Measurements from ENCODE around the gene MAFG.

MAFG gene

DNA sequence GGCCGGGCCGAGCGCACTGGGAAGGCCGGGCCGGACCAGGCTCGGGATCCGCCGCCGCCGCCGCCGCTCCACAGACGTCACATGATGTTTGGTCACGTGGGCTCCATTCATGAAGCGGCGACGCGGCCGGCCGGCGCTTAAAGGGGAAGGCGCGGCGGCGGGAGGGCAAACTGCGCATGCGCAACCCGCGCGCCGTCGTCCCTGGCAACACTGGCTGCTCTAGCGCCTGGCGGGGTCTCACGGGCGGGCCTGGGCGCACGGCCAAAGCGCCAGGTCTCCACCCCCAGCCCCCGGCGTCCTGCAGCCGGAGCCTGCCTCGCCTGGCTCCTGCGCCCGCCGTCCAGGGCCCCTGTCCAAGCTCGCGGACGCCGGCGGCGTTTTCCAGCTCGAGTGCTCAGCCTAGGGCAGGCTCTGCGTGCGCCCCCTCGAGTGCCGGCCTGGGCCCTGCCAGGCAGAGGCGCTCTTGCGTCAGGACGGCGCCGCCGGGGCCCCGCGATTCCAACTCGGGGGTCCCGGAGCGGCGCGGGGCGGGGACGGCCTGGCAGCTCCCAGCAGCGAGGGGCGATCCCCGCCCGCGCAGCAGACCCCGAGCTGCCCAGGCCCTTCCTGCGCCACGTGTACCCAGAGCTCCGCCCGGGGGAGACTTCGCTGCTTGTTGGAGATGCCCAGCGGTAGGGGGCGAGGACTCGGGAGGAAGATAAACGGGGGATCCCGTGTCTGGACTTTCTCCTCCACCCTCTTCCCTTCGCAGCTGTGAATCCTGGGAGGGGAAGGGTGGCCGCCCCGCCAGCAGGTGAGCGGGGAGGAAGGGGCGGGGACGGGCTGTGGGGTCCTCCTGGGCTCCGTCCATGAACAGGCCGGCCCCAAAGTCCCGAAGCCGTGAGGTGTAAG lies at the start of gene MAFG:
Gene MAFG (minus strand): TSS at position 83 of the 891 bp plus-strand sequence. CDS start 4,550 bp downstream, outside the sequence.
- peak; percentile 85 for DNase-seq (ENCODE audit: low read depth)

GRCh38 chr17:81976332-81977210 lies 49.0 kb upstream of the MAFG start:
- DNase-seq (ENCODE audit: low read depth), result no peak

DNA sequence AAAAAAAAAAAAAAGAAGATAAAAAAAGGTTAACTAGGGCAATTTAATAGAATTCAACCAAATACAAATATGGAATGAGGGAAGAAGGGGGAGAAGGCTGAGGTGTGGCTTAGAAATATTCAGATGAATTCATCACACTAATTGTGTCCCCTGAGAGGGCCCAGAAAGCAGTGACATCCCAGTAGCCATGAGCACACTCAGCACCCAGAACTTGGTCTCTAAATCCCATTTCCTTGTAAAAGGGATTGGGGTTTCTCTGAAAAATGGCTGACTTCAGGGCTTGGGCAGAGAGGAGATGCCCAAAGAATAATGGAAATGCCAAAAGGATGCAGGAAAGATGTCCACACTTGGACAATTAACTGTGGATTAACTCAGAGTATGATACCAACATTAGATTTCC lies 45.9 kb upstream of the MAFG start:
- DNase-seq (ENCODE audit: low read depth), result no peak

DNA sequence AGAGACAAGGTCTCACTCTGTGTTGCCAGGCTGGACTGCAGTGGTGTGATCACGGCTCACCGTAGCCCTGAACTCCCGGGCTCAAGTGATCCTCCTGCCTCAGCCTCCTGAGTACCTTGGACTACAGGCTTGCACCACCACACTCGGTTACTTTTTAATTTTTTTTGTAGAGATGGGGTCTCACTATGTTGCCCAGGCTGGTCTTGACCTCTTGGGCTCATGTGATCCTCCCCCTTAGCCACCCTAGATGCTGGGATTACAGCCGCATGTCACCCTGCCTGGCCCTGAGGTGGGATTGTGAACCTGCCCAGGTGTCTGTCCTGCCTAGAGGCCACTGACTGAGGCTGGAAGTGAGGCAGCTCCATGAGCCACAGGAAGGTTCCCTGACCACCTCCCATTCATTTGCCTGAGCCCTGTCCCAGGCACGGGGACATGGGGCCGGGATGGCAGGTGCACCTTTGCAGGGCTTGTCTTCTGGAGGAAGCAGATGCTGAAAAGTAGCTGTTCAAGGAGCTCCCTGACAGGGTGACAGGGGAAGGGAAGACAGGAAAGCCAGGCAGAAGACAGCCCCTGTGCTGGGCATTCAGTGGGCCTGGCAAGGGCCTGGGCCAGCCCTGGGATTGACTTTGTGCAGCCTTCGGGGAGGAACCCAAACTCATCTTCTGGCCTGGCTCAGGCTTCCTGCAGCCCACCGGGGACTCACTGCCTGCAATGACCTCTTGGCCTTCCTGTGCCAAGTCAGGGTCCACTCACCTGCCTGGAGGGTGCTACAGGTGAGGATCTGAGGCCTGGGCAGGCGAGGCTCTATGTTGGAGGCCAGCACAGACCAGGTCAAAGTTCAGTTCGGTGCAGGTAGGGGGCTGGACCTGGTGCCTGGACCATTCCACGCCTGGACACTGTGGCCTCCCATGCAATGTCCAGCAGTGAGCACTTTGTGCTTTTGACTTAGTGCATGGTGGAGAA lies 41.6 kb upstream of the MAFG start:
- DNase-seq (ENCODE audit: low read depth), result no peak

DNA sequence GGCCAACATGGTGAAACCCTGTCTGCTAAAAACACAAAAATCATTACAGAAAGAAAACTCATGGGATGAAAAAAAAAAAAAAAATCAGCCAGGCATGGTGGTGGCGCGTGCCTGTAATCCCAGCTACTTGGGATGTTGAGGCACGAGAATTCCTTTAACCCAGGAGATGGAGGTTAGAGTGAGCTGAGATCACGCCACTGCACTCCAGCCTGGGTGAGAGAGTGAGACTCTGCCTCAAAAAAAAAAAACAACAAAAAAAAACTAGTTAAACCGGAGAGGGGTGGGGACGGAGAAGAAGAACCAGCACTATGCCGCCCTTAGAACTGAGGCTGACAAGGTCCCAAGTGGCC lies 40.8 kb upstream of the MAFG start:
- no peak for DNase-seq (ENCODE audit: low read depth)

GRCh38 chr17:81967533-81968395 lies 40.2 kb upstream of the MAFG start:
- peak; percentile 79 for DNase-seq (ENCODE audit: low read depth)

DNA sequence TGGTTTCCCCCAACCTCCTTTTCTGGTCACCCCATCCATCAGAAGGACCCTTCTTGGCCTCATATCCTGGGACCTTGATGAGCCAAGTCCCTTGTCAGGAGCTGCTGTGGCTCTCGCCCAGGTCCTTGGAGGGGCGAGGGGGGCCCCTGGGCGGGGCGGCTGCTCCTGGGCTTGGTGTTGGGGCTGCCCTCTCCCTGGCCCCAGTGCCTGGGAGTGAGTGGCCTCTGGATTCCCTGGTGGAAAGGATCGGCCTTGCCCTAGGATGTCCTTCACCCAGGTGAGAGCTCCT lies 39.7 kb upstream of the MAFG start:
- no peak for DNase-seq (ENCODE audit: low read depth)

GRCh38 chr17:81966343-81967243 lies 39.1 kb upstream of the MAFG start:
- DNase-seq (ENCODE audit: low read depth), result no peak

DNA sequence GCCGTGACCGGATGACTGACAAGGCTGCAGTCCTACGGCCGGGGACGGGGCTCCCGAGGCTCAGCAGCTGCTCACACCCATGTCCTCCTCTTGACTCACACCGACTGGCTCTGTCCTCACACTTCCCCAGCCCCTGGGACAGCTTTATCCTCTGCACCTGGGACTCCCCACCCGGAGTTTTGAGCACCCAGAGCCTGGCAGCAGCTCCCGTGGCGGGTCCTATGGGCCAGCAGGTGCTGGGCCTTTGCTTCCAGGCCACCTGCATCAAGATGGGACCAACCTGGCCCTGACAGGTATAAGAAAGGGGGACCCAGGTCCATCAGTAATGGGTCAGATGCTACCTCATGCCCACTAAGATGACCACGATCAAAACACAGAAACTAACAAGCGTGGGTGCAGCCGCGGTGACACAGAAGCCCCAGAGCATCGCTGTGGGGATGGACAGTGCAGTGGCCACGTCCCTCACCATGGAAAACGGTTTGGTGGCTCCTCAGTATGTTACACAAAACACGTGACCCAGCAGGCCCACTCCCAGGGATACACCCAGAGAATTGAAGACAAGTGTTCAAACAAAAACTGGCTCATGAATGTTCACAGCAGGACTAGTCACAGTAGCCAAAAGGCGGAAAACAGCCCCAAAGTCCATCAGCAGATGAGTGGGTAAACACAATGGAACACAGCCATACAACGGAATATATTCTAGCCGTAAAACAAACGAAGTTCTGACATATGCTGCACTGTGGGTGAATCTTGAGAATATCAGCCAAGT lies 36.7 kb upstream of the MAFG start:
- no peak for DNase-seq (ENCODE audit: low read depth)

DNA sequence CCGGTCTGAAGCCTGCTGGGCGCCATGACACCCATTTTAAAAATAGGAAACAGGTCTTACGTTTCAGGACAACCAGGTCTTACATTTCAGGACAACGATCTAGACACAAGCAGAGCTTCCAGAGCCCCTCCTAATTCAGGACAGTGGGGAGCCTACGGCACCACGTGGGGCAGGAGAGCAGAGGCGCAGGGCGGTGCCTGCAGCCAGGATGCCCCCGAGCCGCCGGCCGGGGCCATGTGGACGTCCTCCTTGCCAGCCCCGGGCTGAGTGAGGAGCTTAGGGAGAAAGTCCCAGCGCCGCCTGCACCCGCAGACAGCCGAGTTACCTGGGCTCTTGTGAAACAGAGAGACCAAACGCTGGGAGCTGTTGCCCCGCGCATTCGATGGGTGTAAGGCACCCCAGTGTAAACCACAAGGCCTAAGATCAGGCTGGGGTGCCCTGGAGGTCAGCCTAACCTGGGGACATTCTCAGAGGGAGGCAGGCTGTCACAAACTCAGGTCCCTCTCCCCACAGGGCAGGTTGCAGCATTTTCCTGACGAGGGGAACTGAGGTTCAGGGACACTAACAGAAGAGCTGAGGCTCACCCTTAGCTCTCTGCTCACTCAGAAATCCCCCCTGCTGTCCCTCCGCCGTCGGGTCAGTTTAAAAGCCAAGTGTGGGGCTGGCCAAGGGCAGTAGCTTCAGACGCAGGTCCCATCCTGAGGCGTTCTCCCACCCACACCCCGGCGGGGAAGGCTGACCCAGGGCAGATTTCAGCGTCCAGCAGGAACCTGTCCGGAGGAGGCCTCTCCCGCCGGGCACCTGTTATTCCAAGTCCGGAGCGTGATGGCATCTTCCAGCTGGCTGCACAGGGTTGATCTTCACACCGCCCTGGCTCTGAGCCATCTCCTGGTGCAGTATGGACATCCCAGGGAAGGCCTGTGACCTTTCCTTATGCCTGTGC lies 35.2 kb upstream of the MAFG start:
- DNase-seq (ENCODE audit: low read depth), result no peak

DNA sequence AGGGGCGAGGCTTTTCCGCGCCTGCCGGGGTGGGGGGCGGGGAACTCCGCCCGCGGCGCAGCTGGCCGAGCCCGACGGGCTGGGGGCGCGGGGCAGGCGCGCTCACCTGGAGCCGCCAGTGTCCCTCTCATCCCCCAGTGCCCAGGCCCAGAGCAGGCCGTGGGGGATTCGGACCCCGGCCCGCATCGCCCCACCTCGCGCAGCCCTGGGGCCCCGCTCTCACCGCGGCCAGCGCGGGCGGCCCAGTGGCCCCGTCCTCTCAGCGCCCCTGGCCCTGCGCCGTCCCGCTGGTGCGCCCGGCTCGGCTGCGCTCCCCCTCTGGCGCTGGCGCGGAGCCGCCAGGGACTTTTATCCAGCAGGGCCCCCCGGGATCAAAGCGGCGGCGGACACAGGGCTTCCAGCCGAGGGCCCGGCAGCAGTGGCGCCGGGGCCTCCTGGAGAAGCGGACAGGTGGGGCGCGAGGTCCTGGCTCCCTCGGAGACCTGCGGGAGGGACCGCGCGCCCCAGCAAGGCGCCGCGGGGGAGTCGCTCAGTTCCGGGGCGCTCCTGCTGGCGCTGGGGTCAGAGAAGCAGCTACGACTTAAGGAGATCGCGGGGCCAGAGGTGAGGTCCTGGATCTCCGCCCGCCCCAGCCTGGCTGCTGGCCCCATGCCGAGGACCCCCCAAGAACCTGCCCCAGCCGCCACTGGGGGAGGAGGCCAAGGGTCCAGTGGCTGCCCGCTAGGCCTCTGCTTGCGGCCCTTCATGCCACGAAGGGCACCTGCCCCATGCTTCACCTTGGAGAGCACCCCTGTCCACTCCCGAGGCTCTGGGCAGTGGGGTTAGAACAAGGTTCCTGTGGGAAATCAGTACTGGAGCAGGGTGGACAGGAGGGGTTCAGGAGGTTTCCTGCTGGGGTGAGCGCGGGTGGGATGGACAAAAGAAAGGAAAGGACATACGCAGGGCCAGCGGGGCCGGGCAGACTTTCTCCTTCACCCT lies 34.3 kb upstream of the MAFG start:
- DNase-seq (ENCODE audit: low read depth), result no peak

GRCh38 chr17:81961087-81961511 lies 33.6 kb upstream of the MAFG start, which contains the start of gene NOTUM:
Gene NOTUM, minus strand, starts transcription at chr17:81961187. Its CDS starts 278 bp downstream, at chr17:81960909.
- no peak for DNase-seq (ENCODE audit: low read depth)

DNA sequence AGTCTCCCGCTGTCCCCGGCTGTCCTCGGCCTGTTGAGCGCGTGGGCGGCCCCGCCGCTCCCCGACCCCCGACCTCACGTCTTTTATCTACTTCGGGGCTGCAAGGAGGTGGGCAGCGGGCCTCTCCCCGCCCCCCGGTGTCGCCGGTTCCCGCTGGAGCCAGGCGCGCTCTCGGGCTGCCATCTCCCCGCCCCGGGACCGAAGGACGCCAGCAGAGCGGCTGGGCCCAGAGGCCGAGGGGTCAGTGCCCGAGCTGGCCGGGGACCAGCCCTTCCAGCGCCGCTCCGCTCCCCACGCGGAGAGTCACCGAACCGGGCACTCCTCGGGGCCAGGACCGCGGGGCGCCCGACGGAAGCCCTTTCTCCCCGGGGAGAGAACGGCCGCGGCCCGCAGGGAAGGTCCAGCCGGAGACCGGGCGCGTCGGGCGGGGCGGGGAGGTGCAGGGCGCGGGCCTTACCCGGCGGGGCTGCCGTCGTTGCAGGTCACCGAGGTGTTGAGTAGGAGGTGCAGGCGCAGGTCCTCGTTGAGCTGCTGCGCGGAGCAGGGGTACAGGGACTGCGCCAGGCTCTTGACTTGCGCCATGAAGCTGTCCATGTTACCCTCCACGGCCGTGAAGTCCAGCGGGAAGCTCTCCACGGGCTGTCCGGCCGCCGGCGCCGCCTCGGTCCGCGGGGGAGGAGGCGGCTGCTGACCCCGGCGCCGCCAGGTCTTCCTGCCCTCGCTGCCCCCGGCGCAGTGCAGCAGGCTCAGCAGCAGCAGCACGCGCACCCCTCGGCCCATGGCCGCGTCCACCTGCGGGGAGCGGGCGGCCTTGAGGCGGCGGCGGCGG lies 32.8 kb upstream of the MAFG start:
- DNase-seq (ENCODE audit: low read depth), result no peak

DNA sequence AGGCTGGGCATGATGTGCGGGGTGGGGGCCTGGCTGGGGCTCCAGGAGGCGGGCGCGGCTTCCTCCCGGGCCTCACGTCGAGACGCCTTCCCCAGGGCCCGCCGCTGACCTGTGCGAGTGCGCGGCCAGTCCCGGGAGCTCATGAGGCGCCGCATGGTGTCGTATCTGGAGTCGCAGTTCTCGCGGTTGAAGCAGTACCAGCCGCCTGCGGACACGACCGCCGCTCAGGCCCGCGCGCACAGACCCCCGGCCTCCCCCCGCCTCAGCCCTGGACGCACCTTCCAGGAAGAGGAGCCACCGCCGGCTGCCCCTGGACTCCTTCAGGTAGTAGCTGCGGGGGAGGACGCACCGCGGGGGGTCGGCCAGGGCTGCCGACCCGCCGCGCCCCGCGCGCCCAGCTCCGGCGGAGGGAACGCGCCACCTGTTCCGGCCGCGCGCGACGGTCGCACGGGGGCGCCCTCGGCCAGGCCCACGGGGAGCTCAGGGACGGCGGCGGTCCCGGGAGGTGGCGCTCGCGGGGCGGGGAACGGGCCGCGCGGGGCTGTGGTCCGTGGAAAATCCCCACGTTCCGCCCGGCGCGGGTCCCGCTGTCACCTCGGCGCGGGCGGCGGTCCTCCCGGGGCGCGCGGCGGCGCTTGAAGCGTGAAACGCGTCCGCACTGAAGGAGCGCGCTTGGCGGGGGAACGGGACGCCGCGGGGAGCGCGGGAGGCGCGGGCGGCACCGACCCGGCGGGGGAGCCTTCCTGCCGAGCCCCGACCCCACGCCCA lies 32.0 kb upstream of the MAFG start:
- DNase-seq (ENCODE audit: low read depth), result peak; percentile 82

All from activated T-cell treated with anti-CD3 and anti-CD28 coated beads for 1 hour (primary cell).